ENCODE measurements around the gene SAP25.

Gene SAP25

DNA sequence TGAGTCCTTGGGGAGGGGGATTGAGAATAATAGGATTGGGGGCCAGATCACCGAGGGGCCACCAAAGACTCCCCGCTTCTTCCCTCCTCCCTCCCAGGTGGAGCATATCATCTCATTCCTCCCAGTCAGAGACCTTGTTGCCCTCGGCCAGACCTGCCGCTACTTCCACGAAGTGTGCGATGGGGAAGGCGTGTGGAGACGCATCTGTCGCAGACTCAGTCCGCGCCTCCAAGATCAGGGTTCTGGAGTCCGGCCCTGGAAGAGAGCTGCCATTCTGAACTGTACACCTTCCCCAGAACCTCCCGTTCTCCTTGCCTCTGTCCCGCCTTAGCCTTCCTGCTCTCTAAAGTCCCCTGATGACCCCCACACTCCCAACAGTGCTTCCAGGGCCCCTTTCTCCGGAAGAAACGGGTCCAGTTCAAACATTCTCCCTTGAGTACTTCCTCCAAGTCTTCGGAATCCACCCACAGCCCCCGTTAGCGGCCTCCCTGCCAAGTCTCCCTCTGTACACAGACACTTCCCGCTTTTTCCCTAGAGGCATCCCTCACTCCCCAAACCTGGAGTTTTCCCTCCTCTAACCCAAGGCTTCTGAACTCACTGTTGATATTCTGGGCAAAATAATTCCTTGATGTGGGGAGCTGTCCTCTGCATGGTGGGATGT, 16.5 kb upstream of the SAP25 start:
- Histone ChIP-seq H3K27ac (ENCODE audit: low read depth, low read length) (no peak overlapping the region), H2AK5ac (ENCODE audit: low read length) (no peak overlapping the region), H2BK15ac (replicated peaks; ENCODE audit: low read depth) (no peak overlapping the region), H4K5ac (ENCODE audit: low read length) (no peak overlapping the region), H3K36me3 (ENCODE audit: control insufficient read depth, insufficient read depth, low read length) (no peaks in the 10 kb centered on the region), H3K4me3 (ENCODE audit: low read length) (no peak overlapping the region), H3K18ac (ENCODE audit: low read length) (no peak overlapping the region), H3K56ac (ENCODE audit: low read length) (peak overlapping the region; percentile 28), H4K8ac (ENCODE audit: low read depth, low read length) (no peak overlapping the region), H3K79me1 (ENCODE audit: low read length) (no peaks in the 10 kb centered on the region), H3K23ac (ENCODE audit: low read length) (no peak overlapping the region), H2BK5ac (ENCODE audit: low read length) (no peak overlapping the region), H3K4me2 (ENCODE audit: low read length) (peak overlapping the region; percentile 21), H3K4me1 (ENCODE audit: control insufficient read depth, low read depth, low read length) (peaks cover 5% of the 10 kb centered on the region), H3K9ac (ENCODE audit: low read length) (peak overlapping the region; percentile 9), H2BK120ac (ENCODE audit: low read depth, low read length) (no peak overlapping the region), H3K79me2 (ENCODE audit: control insufficient read depth, insufficient read depth, low read length) (no peaks in the 10 kb centered on the region), H3K4ac (ENCODE audit: low read depth, low read length) (no peak overlapping the region), H3K27me3 (ENCODE audit: insufficient read depth, low read length, poor library complexity) (no peaks in the 10 kb centered on the region)
- DNase-seq = no peak
- no CpG with 5 or more reads among the region's 20 CpGs for WGBS (ENCODE audit: extremely low coverage, insufficient coverage, low lambda C conversion rate)

DNA sequence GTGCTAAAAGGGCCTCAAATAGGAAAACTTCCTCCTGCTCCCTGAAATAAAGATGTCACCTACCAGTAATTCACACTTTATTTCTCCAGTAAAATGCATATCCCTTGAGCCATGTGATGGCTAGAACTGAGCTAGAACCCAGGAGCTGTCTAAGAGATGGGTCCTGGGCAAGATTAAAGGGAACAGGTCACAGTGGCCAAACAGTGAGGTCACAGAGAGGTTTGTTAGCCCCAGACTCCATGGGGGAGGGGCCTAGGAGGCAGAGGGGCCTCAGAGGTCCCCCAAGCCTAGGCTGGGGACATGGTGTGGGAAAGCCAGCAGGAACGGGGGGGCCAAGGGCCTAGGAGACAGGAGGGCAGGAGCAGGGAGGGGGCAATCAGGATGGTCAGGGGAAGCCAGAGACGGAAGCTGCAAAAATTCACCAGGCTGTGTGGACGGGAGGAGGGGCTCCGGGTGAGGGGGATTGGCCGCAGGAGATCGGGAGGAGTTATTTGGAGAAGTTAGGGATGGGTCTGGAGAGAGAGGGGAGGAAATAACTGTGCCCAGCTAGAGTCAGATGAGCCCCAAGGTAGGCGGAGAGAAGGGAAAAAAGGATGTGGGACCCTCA, 15.7 kb upstream of the SAP25 start:
- Histone ChIP-seq H3K56ac (ENCODE audit: low read length) (peak overlapping the region; percentile 80), H3K27me3 (ENCODE audit: insufficient read depth, low read length, poor library complexity) (no peaks in the 10 kb centered on the region), H2BK15ac (replicated peaks; ENCODE audit: low read depth) (no peak overlapping the region), H3K9ac (ENCODE audit: low read length) (peak overlapping the region; percentile 63), H4K8ac (ENCODE audit: low read depth, low read length) (no peak overlapping the region), H2BK120ac (ENCODE audit: low read depth, low read length) (no peak overlapping the region), H3K79me2 (ENCODE audit: control insufficient read depth, insufficient read depth, low read length) (no peaks in the 10 kb centered on the region), H3K23ac (ENCODE audit: low read length) (peak overlapping the region; percentile 56), H3K36me3 (ENCODE audit: control insufficient read depth, insufficient read depth, low read length) (no peaks in the 10 kb centered on the region), H3K4me1 (ENCODE audit: control insufficient read depth, low read depth, low read length) (peaks cover 10% of the 10 kb centered on the region), H3K4me2 (ENCODE audit: low read length) (peak overlapping the region; percentile 21), H3K79me1 (ENCODE audit: low read length) (peaks cover 5% of the 10 kb centered on the region), H2BK5ac (ENCODE audit: low read length) (peak overlapping the region; percentile 9), H3K4me3 (ENCODE audit: low read length) (no peak overlapping the region), H2AK5ac (ENCODE audit: low read length) (no peak overlapping the region), H3K18ac (ENCODE audit: low read length) (no peak overlapping the region), H4K5ac (ENCODE audit: low read length) (peak overlapping the region; percentile 8), H3K4ac (ENCODE audit: low read depth, low read length) (no peak overlapping the region), H3K27ac (ENCODE audit: low read depth, low read length) (no peak overlapping the region)
- no CpG with 5 or more reads among the region's 7 CpGs for WGBS (ENCODE audit: extremely low coverage, insufficient coverage, low lambda C conversion rate)
- no peak for DNase-seq

DNA sequence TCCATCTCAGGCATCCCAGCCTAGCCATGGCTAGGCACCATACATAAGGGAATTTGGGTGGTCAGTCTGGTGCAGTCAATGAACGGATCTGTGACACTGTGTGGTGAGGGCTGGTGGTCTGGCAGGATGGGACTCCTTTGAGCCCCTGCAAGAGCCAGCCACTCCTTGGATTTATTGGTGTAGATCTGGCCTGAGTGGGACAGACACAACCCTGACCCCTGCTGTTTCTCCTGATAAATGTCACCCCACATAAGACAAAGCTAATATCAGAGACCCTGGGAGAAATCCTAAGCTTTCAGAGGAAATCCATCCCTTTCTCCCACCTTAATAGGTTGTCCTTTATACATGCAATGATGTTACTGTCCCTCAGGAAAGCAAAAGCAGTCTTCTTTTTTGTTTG, 14.7 kb upstream of the SAP25 start:
- H3K4me2 ChIP-seq (ENCODE audit: low read length) = no peak overlapping the region
- no peak overlapping the region for H2BK15ac ChIP-seq (replicated peaks; ENCODE audit: low read depth)
- H3K4me1 ChIP-seq (ENCODE audit: control insufficient read depth, low read depth, low read length) = peaks cover 13% of the 10 kb centered on the region
- H3K27me3 ChIP-seq (ENCODE audit: insufficient read depth, low read length, poor library complexity) = no peaks in the 10 kb centered on the region
- no peak overlapping the region for H3K56ac ChIP-seq (ENCODE audit: low read length)
- H3K79me1 ChIP-seq (ENCODE audit: low read length) = peaks cover 8% of the 10 kb centered on the region
- no peak overlapping the region for H2AK5ac ChIP-seq (ENCODE audit: low read length)
- no peak overlapping the region for H2BK5ac ChIP-seq (ENCODE audit: low read length)
- no peaks in the 10 kb centered on the region for H3K36me3 ChIP-seq (ENCODE audit: control insufficient read depth, insufficient read depth, low read length)
- H3K27ac ChIP-seq (ENCODE audit: low read depth, low read length) = no peak overlapping the region
- H3K9ac ChIP-seq (ENCODE audit: low read length) = no peak overlapping the region
- WGBS (ENCODE audit: extremely low coverage, insufficient coverage, low lambda C conversion rate) = no CpG with 5 or more reads among the region's 1 CpG
- no peaks in the 10 kb centered on the region for H3K79me2 ChIP-seq (ENCODE audit: control insufficient read depth, insufficient read depth, low read length)
- H4K5ac ChIP-seq (ENCODE audit: low read length) = no peak overlapping the region
- H3K4ac ChIP-seq (ENCODE audit: low read depth, low read length) = no peak overlapping the region
- no peak overlapping the region for H3K4me3 ChIP-seq (ENCODE audit: low read length)
- H3K23ac ChIP-seq (ENCODE audit: low read length) = no peak overlapping the region
- no peak overlapping the region for H4K8ac ChIP-seq (ENCODE audit: low read depth, low read length)
- no peak overlapping the region for H3K18ac ChIP-seq (ENCODE audit: low read length)
- no peak overlapping the region for H2BK120ac ChIP-seq (ENCODE audit: low read depth, low read length)
- DNase-seq = no peak

DNA sequence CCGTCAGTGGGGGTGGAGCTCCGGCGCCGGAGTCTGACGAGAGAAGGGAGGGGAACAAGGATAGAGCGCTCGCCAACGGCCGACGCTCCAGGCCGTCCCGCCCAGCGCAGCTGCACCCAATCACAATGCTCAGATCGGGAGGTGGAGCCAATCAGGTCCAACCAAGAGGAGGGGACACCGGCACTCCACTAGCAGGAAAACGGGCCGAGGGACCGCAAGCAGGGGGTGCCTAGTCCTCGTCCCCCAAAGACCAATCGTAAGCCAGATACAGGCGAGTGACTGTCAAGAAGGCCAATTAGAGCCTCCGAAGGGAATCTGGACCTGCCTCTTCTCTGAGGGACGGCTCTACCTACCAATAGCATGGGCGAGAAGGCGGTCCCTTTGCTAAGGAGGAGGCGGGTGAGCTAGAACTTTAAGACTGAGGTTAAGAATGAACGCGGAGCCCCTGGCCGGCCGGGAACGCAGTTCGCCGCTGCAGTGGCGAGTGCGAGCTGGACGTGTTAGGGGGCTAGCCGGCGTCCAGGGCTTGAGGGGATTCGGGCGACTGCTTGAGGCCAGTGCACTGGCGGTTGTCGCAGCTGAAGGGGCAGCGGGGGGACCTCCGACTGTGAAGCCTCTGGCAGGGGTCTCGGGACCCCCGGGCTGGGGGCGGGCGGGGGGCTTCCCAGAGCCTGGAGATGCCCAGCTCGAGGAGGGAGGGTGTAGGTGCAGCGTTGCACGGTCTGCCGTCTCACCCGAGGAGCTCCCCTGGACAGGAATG, 12.7 kb upstream of the SAP25 start, which contains the start of gene FBXO24:
FBXO24 (plus strand) TSS at position 63 of the 760 bp plus-strand sequence; CDS start at position 361, 298 bp downstream.
- Histone ChIP-seq H3K18ac (ENCODE audit: low read length) (peak within 1 kb of the TSS; percentile 81), H3K27ac (ENCODE audit: low read depth, low read length) (peak within 1 kb of the TSS; percentile 92), H3K23ac (ENCODE audit: low read length) (peak within 1 kb of the TSS; percentile 97), H3K4me3 (ENCODE audit: low read length) (peak within 1 kb of the TSS; percentile 93), H3K56ac (ENCODE audit: low read length) (peak within 1 kb of the TSS; percentile 98), H2BK120ac (ENCODE audit: low read depth, low read length) (peak within 1 kb of the TSS; percentile 31), H3K36me3 (ENCODE audit: control insufficient read depth, insufficient read depth, low read length) (peaks cover 4% of the 10 kb centered on the region), H2BK5ac (ENCODE audit: low read length) (peak within 1 kb of the TSS; percentile 94), H3K4ac (ENCODE audit: low read depth, low read length) (peak within 1 kb of the TSS; percentile 90), H3K27me3 (ENCODE audit: insufficient read depth, low read length, poor library complexity) (no peaks in the 10 kb centered on the region), H2AK5ac (ENCODE audit: low read length) (peak within 1 kb of the TSS; percentile 85), H2BK15ac (replicated peaks; ENCODE audit: low read depth) (no peak within 1 kb of the TSS), H4K8ac (ENCODE audit: low read depth, low read length) (no peak within 1 kb of the TSS), H3K9ac (ENCODE audit: low read length) (peak within 1 kb of the TSS; percentile 98), H4K5ac (ENCODE audit: low read length) (no peak within 1 kb of the TSS), H3K4me1 (ENCODE audit: control insufficient read depth, low read depth, low read length) (peaks cover 13% of the 10 kb centered on the region), H3K79me1 (ENCODE audit: low read length) (peaks cover 8% of the 10 kb centered on the region), H3K79me2 (ENCODE audit: control insufficient read depth, insufficient read depth, low read length) (no peaks in the 10 kb centered on the region), H3K4me2 (ENCODE audit: low read length) (peak within 1 kb of the TSS; percentile 100)
- DNase-seq = peak; percentile 100
- WGBS (ENCODE audit: extremely low coverage, insufficient coverage, low lambda C conversion rate) = no CpG with 5 or more reads among the region's 53 CpGs

DNA sequence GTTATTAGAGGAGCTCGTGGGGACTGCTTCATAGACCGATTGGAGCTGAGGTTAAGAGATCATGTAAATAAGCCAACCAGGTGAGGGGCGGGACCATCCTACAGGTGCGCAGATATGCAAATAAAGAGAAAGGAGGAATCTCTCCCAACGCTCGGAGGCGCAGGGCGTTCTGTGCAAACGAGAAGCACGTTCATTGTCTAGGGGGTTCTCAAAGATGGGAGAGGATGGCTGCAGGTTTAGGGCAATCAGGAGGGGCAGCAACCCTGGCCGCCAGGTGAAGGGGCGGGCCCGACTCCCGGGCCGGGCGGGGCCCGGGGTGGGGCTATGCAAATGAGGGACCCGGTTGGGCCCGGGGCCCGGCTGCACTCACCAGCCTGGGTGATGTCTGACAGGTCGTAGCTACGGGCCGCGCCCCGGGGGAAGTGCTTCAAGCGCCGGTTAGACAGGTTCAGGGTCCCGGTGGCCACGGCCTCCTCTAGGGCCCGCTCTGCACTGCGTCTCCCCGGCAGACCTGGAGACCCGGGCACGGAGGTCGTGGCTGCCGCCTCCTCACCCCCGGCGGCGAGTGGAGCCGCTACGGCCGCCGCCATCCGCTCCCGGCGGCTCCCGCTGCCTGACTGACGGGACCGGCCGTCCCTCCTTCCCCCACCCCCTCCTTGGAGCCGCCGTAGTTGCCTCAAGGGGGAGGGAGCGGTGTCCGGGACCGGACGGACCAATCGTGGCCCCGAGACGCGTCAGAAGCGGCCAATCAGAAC, 12.0 kb upstream of the SAP25 start, which contains the start of gene LRCH4:
LRCH4 (minus strand) TSS at position 619 of the 755 bp plus-strand sequence; CDS start at position 590, 29 bp downstream.
- Histone ChIP-seq H2BK15ac (replicated peaks; ENCODE audit: low read depth) (no peak within 1 kb of the TSS), H2BK5ac (ENCODE audit: low read length) (peak within 1 kb of the TSS; percentile 94), H3K23ac (ENCODE audit: low read length) (peak within 1 kb of the TSS; percentile 97), H2AK5ac (ENCODE audit: low read length) (peak within 1 kb of the TSS; percentile 85), H3K4me1 (ENCODE audit: control insufficient read depth, low read depth, low read length) (peaks cover 13% of the 10 kb centered on the region), H3K9ac (ENCODE audit: low read length) (peak within 1 kb of the TSS; percentile 98), H3K4me2 (ENCODE audit: low read length) (peak within 1 kb of the TSS; percentile 100), H4K5ac (ENCODE audit: low read length) (no peak within 1 kb of the TSS), H3K4ac (ENCODE audit: low read depth, low read length) (peak within 1 kb of the TSS; percentile 90), H3K18ac (ENCODE audit: low read length) (peak within 1 kb of the TSS; percentile 81), H3K27ac (ENCODE audit: low read depth, low read length) (peak within 1 kb of the TSS; percentile 92), H4K8ac (ENCODE audit: low read depth, low read length) (no peak within 1 kb of the TSS), H3K36me3 (ENCODE audit: control insufficient read depth, insufficient read depth, low read length) (peaks cover 8% of the 10 kb centered on the region), H3K56ac (ENCODE audit: low read length) (peak within 1 kb of the TSS; percentile 98), H2BK120ac (ENCODE audit: low read depth, low read length) (peak within 1 kb of the TSS; percentile 31), H3K27me3 (ENCODE audit: insufficient read depth, low read length, poor library complexity) (no peaks in the 10 kb centered on the region), H3K79me2 (ENCODE audit: control insufficient read depth, insufficient read depth, low read length) (no peaks in the 10 kb centered on the region), H3K4me3 (ENCODE audit: low read length) (peak within 1 kb of the TSS; percentile 93), H3K79me1 (ENCODE audit: low read length) (peaks cover 8% of the 10 kb centered on the region)
- peak; percentile 72 for DNase-seq
- WGBS (ENCODE audit: extremely low coverage, insufficient coverage, low lambda C conversion rate) = no CpG with 5 or more reads among the region's 61 CpGs

Data from mesendoderm (in vitro differentiated cells).